Activated CD4-positive, alpha-beta memory T cell treated with anti-CD3 and anti-CD28 coated beads, Interleukin-2, amount 10 ng/mL, durations not matched to agents 7 days and 5 days (primary cell): ENCODE results near the gene RTP5. TPM values are rescaled to one million over a fixed set of nuclear protein-coding genes. Genes with fewer than 3 reads are reported as not detected.

Experiments
- CTCF ChIA-PET: fragments of 350-600 bp; sonication (Branson Sonifier 250); formaldehyde crosslinking; loops from one replicate; lab custom pipeline; 2021; ENCODE audit warnings: antibody characterized with exemption, inconsistent platforms; lab: Charles Lee
- POLR2A ChIA-PET: fragments of 350-600 bp; sonication (Branson Sonifier 250); formaldehyde crosslinking; loops from one replicate; lab custom pipeline; 2021; ENCODE audit warnings: antibody characterized with exemption; lab: Charles Lee
- DNase-seq: peaks from one replicate; pipeline ENCODE4 v3.0.0-alpha.2; 2020
- H3K27ac Mint-ChIP-seq: one replicate; pipeline ENCODE4 v1.8.0; 2021; ENCODE audit warnings: mild to moderate bottlenecking, mixed read lengths
- H3K27me3 Mint-ChIP-seq: one replicate; pipeline ENCODE4 v1.8.0; 2021; ENCODE audit warnings: mixed read lengths
- H3K36me3 Mint-ChIP-seq: one replicate; pipeline ENCODE4 v1.8.0; 2021; ENCODE audit warnings: low read depth, mixed read lengths
- H3K4me1 Mint-ChIP-seq: one replicate; pipeline ENCODE4 v1.8.0; 2021; ENCODE audit warnings: mixed read lengths
- H3K4me3 Mint-ChIP-seq: one replicate; pipeline ENCODE4 v1.8.0; 2021; ENCODE audit warnings: mild to moderate bottlenecking, mixed read lengths
- H3K9me3 Mint-ChIP-seq: one replicate; pipeline ENCODE4 v1.8.0; 2021; ENCODE audit warnings: mixed read lengths
- total RNA-seq, 2 experiments: library from RNA; stranded (reverse); gene quantifications; one replicate each; pipeline ENCODE4 v1.2.3, GENCODE V29; 2021

RTP5 gene
- total RNA-seq, 2 experiments from 2014 or later, result 0.13 TPM; not detected in 1

GRCh38 chr2:241848761-241849615, 20.5 kb upstream of the RTP5 start:
- Mint-ChIP-seq H3K36me3 (peaks cover 4% of the 10 kb centered on the region), H3K4me1 (peaks cover 24% of the 10 kb centered on the region), H3K9me3 (no peaks in the 10 kb centered on the region), H3K27me3 (peaks cover 15% of the 10 kb centered on the region), H3K4me3 (no peak overlapping the region), H3K27ac (no peak overlapping the region)
- ChIA-PET CTCF (no interaction called here), POLR2A (no interaction called here)
- no peak for DNase-seq

- ChIA-PET POLR2A (no interaction called here), CTCF (interaction anchor here (1.0 kb wide), 1 partner anchor 10 kb away, joined by 4 read pairs; no protein-coding TSS in a partner anchor)
- Mint-ChIP-seq H3K9me3 (no peaks in the 10 kb centered on the region), H3K27me3 (peaks cover 13% of the 10 kb centered on the region), H3K27ac (no peak overlapping the region), H3K4me3 (no peak overlapping the region), H3K4me1 (peaks cover 18% of the 10 kb centered on the region), H3K36me3 (peaks cover 4% of the 10 kb centered on the region)
- DNase-seq, result peak; percentile 13
These were observed 19.6 kb upstream of the RTP5 start for GRCh38 chr2:241849616-241850543.

- Mint-ChIP-seq H3K27ac (no peak overlapping the region), H3K27me3 (peaks cover 7% of the 10 kb centered on the region), H3K4me1 (peaks cover 9% of the 10 kb centered on the region), H3K9me3 (no peaks in the 10 kb centered on the region), H3K4me3 (no peak overlapping the region), H3K36me3 (peaks cover 4% of the 10 kb centered on the region)
- ChIA-PET CTCF (interaction anchor here (1.0 kb wide), 1 partner anchor 9 kb away, joined by 4 read pairs; no protein-coding TSS in a partner anchor), POLR2A (interaction anchor here (1.0 kb wide), 1 partner anchor 9 kb away, joined by 3 read pairs; no protein-coding TSS in a partner anchor)
- DNase-seq, result peak; percentile 12
These were observed 18.8 kb upstream of the RTP5 start for GRCh38 chr2:241850544-241851324.

GRCh38 chr2:241851325-241852115, 18.0 kb upstream of the RTP5 start:
- H3K4me1 Mint-ChIP-seq, result peaks cover 3% of the 10 kb centered on the region
- H3K27ac Mint-ChIP-seq, result no peak overlapping the region
- CTCF ChIA-PET, result no interaction called here
- DNase-seq, result peak; percentile 11
- no peaks in the 10 kb centered on the region for H3K36me3 Mint-ChIP-seq
- H3K9me3 Mint-ChIP-seq, result no peaks in the 10 kb centered on the region
- H3K4me3 Mint-ChIP-seq, result no peak overlapping the region
- H3K27me3 Mint-ChIP-seq, result peaks cover 2% of the 10 kb centered on the region
- POLR2A ChIA-PET, result interaction anchor here (1.0 kb wide), 1 partner anchor 8 kb away, joined by 3 read pairs; no protein-coding TSS in a partner anchor

GRCh38 chr2:241852116-241852980, 17.2 kb upstream of the RTP5 start:
- no peaks in the 10 kb centered on the region for H3K9me3 Mint-ChIP-seq
- POLR2A ChIA-PET, result no interaction called here
- no peaks in the 10 kb centered on the region for H3K36me3 Mint-ChIP-seq
- CTCF ChIA-PET, result no interaction called here
- H3K27me3 Mint-ChIP-seq, result no peaks in the 10 kb centered on the region
- peak; percentile 14 for DNase-seq
- no peak overlapping the region for H3K4me3 Mint-ChIP-seq
- H3K4me1 Mint-ChIP-seq, result peaks cover 8% of the 10 kb centered on the region
- H3K27ac Mint-ChIP-seq, result no peak overlapping the region

- Mint-ChIP-seq H3K36me3 (no peaks in the 10 kb centered on the region), H3K27ac (no peak overlapping the region), H3K4me1 (peaks cover 12% of the 10 kb centered on the region), H3K9me3 (no peaks in the 10 kb centered on the region), H3K27me3 (no peaks in the 10 kb centered on the region), H3K4me3 (no peak overlapping the region)
- ChIA-PET CTCF (no interaction called here), POLR2A (no interaction called here)
- DNase-seq, result no peak
These were observed 16.4 kb upstream of the RTP5 start for GRCh38 chr2:241852981-241853631.

- H3K4me1 Mint-ChIP-seq, result peaks cover 15% of the 10 kb centered on the region
- no peaks in the 10 kb centered on the region for H3K36me3 Mint-ChIP-seq
- no peak for DNase-seq
- H3K27ac Mint-ChIP-seq, result no peak overlapping the region
- H3K9me3 Mint-ChIP-seq, result no peaks in the 10 kb centered on the region
- ChIA-PET POLR2A (no interaction called here), CTCF (no interaction called here)
- no peaks in the 10 kb centered on the region for H3K27me3 Mint-ChIP-seq
- no peak overlapping the region for H3K4me3 Mint-ChIP-seq
These were observed 15.7 kb upstream of the RTP5 start for GRCh38 chr2:241853651-241854341.

GRCh38 chr2:241854342-241855244, 14.9 kb upstream of the RTP5 start:
- Mint-ChIP-seq H3K27ac (no peak overlapping the region), H3K4me3 (no peak overlapping the region), H3K27me3 (no peaks in the 10 kb centered on the region), H3K4me1 (peaks cover 19% of the 10 kb centered on the region), H3K9me3 (no peaks in the 10 kb centered on the region), H3K36me3 (no peaks in the 10 kb centered on the region)
- POLR2A ChIA-PET, result no interaction called here
- CTCF ChIA-PET, result no interaction called here
- DNase-seq, result no peak

GRCh38 chr2:241855245-241855887, 14.2 kb upstream of the RTP5 start:
- Mint-ChIP-seq H3K4me1 (peaks cover 26% of the 10 kb centered on the region), H3K27me3 (no peaks in the 10 kb centered on the region), H3K4me3 (no peak overlapping the region), H3K27ac (no peak overlapping the region), H3K9me3 (no peaks in the 10 kb centered on the region), H3K36me3 (no peaks in the 10 kb centered on the region)
- no peak for DNase-seq
- ChIA-PET CTCF (no interaction called here), POLR2A (no interaction called here)
